ENCODE measurements around the gene HMCN2. TPM values are rescaled to one million over a fixed set of nuclear protein-coding genes. Genes with fewer than 3 reads are reported as not detected.

HMCN2 gene
- total and polyA plus RNA-seq, 2 donors (not counting 3 experiments of a cell fraction or from before 2014, with no cell fraction given), result 0.04 to 0.24 TPM

- no peaks in the 10 kb centered on the region for H3K27me3 ChIP-seq (ENCODE audit: control insufficient read depth in 2 of 2, insufficient read depth in 2 of 2, low read length in 2 of 2)
- no peaks in the 10 kb centered on the region for H3K79me2 ChIP-seq (ENCODE audit: control insufficient read depth, insufficient read depth, low read length)
- no peak overlapping the region for H3K4me2 ChIP-seq (ENCODE audit: insufficient read depth, low read length)
- DNase-seq (ENCODE audit: low read depth, low spot score) (no peak), FAIRE-seq (no peak)
- TF ChIP-seq POLR2A (IDR thresholded peaks at IDR 0.05; ENCODE audit: low read depth, low read length) (no peak), EZH2 (IDR thresholded peaks at IDR 0.05; ENCODE audit: borderline replicate concordance, low read depth, low read length, severe bottlenecking) (no peak), GATA2 (IDR thresholded peaks at IDR 0.05; ENCODE audit: insufficient read depth, insufficient read length, low read depth, low read length) (no peak), POLR2AphosphoS5 (IDR thresholded peaks at IDR 0.05; ENCODE audit: insufficient read depth, low read depth, low read length) (no peak), FOS (IDR thresholded peaks at IDR 0.05; ENCODE audit: borderline replicate concordance, insufficient read depth, low read length) (no peak), MYC (IDR thresholded peaks at IDR 0.05; ENCODE audit: low read depth, low read length) (no peak)
- TF ChIP-seq, protein P1, sequence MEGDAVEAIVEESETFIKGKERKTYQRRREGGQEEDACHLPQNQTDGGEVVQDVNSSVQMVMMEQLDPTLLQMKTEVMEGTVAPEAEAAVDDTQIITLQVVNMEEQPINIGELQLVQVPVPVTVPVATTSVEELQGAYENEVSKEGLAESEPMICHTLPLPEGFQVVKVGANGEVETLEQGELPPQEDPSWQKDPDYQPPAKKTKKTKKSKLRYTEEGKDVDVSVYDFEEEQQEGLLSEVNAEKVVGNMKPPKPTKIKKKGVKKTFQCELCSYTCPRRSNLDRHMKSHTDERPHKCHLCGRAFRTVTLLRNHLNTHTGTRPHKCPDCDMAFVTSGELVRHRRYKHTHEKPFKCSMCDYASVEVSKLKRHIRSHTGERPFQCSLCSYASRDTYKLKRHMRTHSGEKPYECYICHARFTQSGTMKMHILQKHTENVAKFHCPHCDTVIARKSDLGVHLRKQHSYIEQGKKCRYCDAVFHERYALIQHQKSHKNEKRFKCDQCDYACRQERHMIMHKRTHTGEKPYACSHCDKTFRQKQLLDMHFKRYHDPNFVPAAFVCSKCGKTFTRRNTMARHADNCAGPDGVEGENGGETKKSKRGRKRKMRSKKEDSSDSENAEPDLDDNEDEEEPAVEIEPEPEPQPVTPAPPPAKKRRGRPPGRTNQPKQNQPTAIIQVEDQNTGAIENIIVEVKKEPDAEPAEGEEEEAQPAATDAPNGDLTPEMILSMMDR (IDR thresholded peaks at IDR 0.05; ENCODE audit: extremely low read depth in 1 of 2, insufficient read depth in 1 of 2, low read depth in 1 of 2, low read length in 2 of 2), result no peak
- TF ChIP-seq, protein P2, sequence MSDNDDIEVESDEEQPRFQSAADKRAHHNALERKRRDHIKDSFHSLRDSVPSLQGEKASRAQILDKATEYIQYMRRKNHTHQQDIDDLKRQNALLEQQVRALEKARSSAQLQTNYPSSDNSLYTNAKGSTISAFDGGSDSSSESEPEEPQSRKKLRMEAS (IDR thresholded peaks at IDR 0.05; ENCODE audit: insufficient read depth, insufficient read length), result no peak
- no peaks in the 10 kb centered on the region for H3K4me1 ChIP-seq (ENCODE audit: control insufficient read depth, extremely low read depth, insufficient read depth, low read length)
- no peak overlapping the region for H3K27ac ChIP-seq (ENCODE audit: insufficient read depth, low read depth, low read length)
- no peak overlapping the region for H3K9ac ChIP-seq (replicated peaks; ENCODE audit: extremely low read depth, insufficient read depth, low read length)
- no peaks in the 10 kb centered on the region for H3K36me3 ChIP-seq (ENCODE audit: control insufficient read depth in 2 of 2, extremely low read depth in 1 of 2, insufficient read depth in 2 of 2, low read length in 2 of 2)
- ChIA-PET CTCF (no interaction called here), POLR2A (no interaction called here)
- no peaks in the 10 kb centered on the region for H3K9me3 ChIP-seq (replicated peaks; ENCODE audit: control insufficient read depth, insufficient read depth, low read length)
- no TSS peak for BruUV-seq (replicated peaks)
- no peaks in the 10 kb centered on the region for H4K20me1 ChIP-seq (replicated peaks; ENCODE audit: control insufficient read depth, extremely low read depth, insufficient read depth, low read length)
- no peak overlapping the region for H2AFZ ChIP-seq (ENCODE audit: low read depth, low read length)
- no peaks in the 10 kb centered on the region for H3K9me1 ChIP-seq (replicated peaks; ENCODE audit: control insufficient read depth, extremely low read depth, insufficient read depth, low read length)
- intact Hi-C loops (cut with micrococcal nuclease) (no loop called here), dilution Hi-C loops (cut with MboI; ENCODE audit: extremely low pct_ligation_motif_present, low sequenced_read_pairs) (no loop called here)
- H3K4me3 ChIP-seq (replicated peaks in 1 of 3; ENCODE audit: insufficient read depth in 1 of 3, low read depth in 1 of 3, low read length in 3 of 3), result no peak overlapping the region
These were observed 96.4 kb downstream of the HMCN2 start for GRCh38 chr9:130361873-130362362.
